Caki2 (cell line): ENCODE measurements around the gene WWOX. TPM values are rescaled to one million over a fixed set of nuclear protein-coding genes. Genes with fewer than 3 reads are reported as not detected.

Experiments
- DNase-seq: peaks from one replicate; pipeline ENCODE4 v3.0.0-alpha.2; 2015; ENCODE audit warnings: low read depth
- in situ Hi-C: cut with HindIII; loops from 2 replicates; pipeline ENCODE4 v1.10.0; 2016; ENCODE audit warnings: low sequenced_read_pairs, low pct_unique_long_range_greater_than_20kb, mixed read lengths
- total RNA-seq: library from RNA; depleted of rRNA; stranded (reverse); fragments of >200 nt; shearing (Covaris generic); gene quantifications from 2 replicates; pipeline ENCODE4 v1.2.3, GENCODE V29; 2014; ENCODE audit warnings: low replicate concordance

Gene WWOX
- total RNA-seq, 1 experiment from 2014 or later, result 15.1 TPM

DNA sequence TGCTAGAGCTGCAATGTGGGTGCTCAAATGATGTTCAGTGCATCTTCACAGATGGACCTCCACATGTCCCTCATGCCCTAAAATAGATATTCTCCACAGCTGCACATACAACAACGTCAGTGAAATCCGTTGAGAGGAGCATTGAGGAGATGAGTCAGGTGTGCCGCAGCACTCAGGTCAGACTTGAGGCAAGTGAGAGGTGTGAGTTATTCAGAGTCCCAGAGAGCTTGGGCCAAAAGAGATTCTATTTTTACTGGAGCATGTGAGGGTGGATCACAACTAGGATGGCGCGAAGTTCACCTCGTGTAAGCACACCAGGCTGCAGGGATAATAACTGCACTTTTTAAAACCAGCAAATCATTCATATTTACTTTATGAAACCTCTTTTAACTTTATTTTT is 855.8 kb downstream of the WWOX start:
- no peak for DNase-seq
- in situ Hi-C loops, result no loop called here

- DNase-seq, result no peak
- in situ Hi-C loops, result no loop called here
Observed at GRCh38 chr16:78956859-78957258, 857.4 kb downstream of the WWOX start.

- in situ Hi-C loops, result no loop called here
- no peak for DNase-seq
Observed at GRCh38 chr16:78957317-78958100, 858.1 kb downstream of the WWOX start.

DNA sequence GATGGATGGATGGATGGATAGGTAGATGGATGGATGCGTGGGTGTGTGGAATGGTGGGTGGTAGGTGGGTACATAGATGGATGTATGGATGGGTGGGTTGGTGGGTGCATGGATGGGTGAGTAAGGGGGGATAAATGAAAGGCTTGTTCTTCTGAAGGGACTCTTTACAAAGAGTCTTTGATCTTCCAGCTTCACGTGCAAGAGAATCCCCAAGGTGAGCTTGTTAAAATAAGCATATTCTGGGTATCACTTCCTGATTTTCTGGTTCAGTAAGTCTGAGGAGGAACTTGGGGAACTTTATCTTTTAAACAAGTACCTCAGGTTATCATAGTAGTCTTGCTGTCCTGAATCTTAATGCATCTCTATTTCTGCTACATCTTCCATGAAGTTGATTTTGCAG is 862.0 kb downstream of the WWOX start:
- DNase-seq, result no peak
- in situ Hi-C loops, result no loop called here

- no peak for DNase-seq
- in situ Hi-C loops, result no loop called here
Observed at GRCh38 chr16:78962457-78962929, 863.0 kb downstream of the WWOX start.

- no peak for DNase-seq
- in situ Hi-C loops, result no loop called here
Observed at GRCh38 chr16:78967948-78968347, 868.5 kb downstream of the WWOX start.

DNA sequence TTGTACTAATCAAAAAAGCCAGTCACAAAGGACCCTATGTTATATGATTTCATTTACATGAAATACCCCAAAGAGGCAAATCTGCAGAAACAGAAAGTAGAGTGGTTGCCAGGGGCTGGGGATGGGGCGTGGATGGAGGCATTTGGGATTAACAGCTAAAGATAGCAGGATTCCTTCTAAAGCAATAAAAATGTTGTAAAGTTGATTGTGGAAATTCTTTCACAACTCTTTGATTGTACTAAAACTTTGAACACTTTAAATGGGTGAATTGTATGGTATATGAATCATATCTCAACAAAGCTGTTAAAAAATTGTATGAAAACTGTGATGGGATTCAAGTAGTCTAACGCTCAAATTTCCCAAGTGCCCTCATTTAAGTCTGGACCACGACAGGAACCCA is 870.3 kb downstream of the WWOX start:
- in situ Hi-C loops, result no loop called here
- no peak for DNase-seq

DNA sequence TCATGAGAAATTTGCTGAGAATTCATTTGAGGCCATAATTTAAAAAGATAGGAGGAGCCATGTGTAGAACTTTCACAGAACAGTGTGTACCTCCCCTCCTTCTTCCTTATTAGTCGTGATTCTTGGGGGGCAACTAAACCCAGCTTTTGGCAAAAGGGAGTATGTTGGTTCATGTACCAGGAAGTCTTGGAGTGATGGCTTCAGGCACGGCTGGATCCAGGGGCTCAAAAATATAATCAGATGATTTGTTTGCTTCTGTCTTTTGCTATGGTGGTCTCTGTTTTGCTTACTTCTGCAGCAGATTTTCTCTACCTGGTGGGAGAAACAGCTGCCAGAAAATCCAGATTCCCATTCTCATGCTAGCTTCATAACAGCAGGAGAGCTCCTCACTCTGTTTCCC is 871.2 kb downstream of the WWOX start:
- no peak for DNase-seq
- in situ Hi-C loops, result no loop called here

DNA sequence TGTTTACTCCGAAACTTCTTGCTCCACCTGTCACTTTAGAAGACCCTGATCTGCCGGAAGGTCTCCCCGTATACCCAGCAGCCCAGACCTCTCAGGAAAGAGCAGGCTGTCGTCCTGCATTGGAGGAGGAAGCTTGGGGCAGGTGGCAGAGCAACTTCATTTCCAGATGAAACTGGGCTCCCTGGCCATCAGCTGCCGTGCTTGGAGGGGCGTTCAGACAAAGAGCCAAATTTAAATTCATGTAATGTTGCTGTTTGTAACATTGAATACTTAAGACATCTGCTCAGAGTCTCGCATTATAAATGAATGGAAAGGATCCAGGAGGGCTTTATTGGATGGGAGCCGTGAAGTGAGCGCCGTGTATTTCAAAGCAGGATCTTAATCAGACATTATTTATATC is 872.6 kb downstream of the WWOX start:
- in situ Hi-C loops, result no loop called here
- no peak for DNase-seq

DNA sequence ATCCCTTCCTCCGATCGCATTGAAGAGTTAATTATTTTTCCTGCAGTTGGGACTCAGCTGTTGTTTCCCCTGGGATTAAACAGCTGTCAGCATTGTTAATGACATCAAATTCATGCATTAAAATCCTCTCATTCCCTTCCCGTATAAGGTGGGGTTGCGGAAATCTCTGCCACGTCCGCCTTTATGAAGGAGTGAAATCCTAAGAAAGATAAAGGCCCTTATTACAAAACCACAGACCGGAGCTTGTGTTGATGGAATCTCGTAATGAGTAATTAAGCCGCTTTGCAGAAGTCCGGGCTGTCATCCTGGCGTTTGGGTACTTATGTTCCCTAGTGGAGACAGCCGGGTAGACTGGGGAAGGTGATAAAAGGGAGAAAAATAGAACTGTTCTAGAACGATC is 873.5 kb downstream of the WWOX start:
- no peak for DNase-seq
- in situ Hi-C loops, result no loop called here

GRCh38 chr16:78976212-78976611 is 876.8 kb downstream of the WWOX start:
- in situ Hi-C loops, result no loop called here
- DNase-seq, result no peak

DNA sequence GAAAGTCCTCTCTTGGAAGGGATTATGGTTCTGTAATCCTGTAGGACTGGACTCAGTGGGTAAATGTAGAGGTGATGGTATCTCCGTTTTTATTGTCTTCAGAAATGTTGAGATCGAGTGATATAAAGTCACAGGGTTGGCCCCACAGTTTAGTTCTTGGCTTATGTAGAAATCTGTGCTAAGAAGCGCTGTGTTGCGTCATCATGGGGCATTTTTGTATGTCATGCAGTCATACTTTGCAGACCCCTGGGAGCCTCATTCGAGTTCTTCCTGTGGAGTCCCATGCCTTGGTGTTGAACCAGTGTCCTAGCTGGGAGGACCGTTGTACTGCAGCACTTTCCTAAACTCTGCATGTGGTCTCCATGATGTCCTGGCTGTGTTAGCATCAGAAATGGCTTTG is 881.4 kb downstream of the WWOX start:
- no peak for DNase-seq
- in situ Hi-C loops, result no loop called here

DNA sequence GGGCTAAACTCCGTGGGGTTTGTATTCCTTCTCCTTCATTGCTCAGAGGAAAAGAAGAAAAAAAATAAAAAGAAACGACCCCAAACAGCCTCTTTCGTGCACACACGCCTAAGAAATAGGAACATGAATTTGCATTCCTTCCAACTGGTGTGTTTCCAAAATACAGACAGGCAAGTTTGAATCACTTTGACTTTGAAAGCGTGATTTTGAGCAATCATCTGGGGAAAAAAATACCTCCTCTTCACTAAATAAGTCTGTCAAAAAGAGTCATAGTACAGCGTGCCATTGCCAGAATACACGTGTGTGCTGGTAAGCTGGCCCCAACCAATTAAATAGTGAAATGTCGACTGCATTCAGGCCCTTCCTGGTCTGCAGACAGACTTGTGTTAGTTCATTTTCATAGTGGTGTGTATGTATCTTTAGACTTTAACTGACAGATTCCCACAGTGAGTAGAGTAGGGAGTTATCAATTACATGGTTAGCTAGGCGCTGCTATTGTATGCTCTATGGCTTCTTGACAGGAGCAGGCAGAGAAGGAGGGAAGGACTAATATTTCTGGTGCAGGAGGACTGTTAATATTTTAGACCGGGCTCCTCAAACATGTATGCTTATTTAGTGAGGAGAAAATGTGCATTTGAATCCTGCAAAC is 882.8 kb downstream of the WWOX start:
- in situ Hi-C loops, result no loop called here
- DNase-seq, result no peak

- in situ Hi-C loops, result no loop called here
- DNase-seq, result no peak
Observed at GRCh38 chr16:78984324-78984723, 884.9 kb downstream of the WWOX start.

GRCh38 chr16:78984887-78985464 is 885.5 kb downstream of the WWOX start:
- in situ Hi-C loops, result no loop called here
- DNase-seq, result no peak

DNA sequence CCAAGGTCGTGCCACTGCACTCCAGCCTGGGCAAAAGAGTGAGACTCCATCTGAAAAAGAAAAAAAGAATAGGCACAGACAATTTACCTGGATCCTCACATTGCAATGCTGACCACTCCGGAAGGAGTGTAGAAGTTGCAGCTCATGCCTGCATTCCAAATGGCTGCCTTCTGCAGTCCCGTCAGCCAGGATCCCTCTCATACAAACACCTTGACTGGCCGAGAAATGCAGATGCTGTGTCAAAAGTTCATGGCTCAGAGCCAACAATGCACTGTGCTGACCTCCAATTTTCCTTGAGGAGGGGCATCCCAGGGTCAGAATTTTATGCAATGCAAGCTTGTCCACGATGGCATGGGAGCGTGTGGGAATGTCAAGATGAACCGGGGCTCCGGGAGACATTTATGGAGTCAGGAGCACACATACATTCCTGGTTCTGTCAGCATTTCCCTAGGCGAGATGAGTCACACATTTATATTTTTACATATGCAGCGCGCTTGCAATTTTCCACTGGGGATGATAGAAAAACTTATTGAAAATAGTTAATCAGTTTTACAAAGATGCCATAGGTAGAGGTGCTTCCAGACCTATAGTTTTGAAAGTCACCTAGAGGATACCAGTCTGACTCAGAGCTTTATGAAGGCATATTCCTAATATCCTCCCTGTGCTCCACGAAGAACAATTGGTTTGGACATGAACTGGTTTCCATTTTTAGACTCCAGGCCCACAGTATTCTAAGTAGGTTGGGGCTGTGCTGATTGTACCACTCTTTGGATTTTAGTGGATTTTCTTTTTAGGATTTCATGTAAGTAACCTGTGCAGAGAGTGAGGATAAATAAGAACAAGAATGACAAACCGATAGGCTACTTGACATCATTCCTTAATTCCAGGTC is 886.5 kb downstream of the WWOX start:
- in situ Hi-C loops, result no loop called here
- no peak for DNase-seq

DNA sequence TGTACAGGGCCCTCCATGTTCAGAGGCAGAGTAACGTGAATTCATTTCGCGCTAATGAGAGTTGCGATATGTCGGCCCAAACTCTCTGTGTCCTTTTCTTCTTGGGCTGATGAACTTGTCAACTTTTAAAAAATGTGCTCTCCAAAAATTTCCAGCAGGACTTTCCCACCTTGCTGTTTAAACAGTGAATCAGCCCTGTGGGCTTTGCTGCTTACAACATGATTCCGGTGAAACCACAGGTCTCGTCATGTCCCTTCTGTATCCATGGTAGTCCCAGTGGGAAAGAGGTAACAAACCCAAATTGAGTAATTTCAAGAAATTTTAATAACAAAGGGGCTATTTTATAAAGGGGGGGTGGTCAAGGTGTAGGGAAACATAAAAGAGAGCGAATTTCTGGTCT is 888.2 kb downstream of the WWOX start:
- in situ Hi-C loops, result no loop called here
- DNase-seq, result no peak

- in situ Hi-C loops, result no loop called here
- DNase-seq, result no peak
Observed at GRCh38 chr16:78988361-78988969, 889.0 kb downstream of the WWOX start.
